GM13976 (cell line): ENCODE results near the gene CTU2.

Experiments used
- DNase-seq: peaks from one replicate; pipeline ENCODE4 v3.0.0; 2012; ENCODE audit warnings: low spot score
- in situ Hi-C: fragments of 300-500 bp; cut with MboI; formaldehyde crosslinking; loops from one replicate; pipeline ENCODE4 v1.12.0; 2022; ENCODE audit warnings: low sequenced_read_pairs, mixed read lengths, inconsistent platforms; ENCODE audit not compliant: unreplicated experiment
- TF ChIP-seq, protein P1 (sequence below): IDR thresholded peaks from 2 replicates; pipeline ENCODE4 v1.5.1; 2012; ENCODE audit warnings: borderline replicate concordance, mild to moderate bottlenecking; ENCODE audit not compliant: insufficient read depth; ENCODE audit errors: extremely low read depth, missing control alignments, control extremely low read depth

Gene CTU2

DNA sequence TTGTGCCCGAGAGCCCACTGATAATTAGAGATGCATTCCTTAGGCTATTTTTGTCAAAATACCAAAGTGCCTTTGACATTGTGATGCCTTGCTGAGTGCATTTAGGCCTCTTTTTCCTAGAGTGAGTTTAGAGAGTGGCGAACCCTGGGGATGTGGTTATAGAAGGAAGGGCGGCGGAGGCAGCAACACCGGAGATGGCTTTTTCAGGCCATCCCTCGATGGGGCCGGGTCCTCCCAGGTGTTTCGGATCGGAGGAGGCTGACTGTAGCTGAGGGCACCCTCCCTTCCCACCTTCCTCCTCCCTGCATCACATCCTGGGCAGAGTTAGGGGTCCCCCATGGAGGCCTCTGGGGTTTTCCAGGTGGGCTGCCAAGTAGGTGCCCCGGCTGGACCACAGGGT is 13.4 kb upstream of the CTU2 start:
- no peak for DNase-seq
- TF ChIP-seq, protein P1, sequence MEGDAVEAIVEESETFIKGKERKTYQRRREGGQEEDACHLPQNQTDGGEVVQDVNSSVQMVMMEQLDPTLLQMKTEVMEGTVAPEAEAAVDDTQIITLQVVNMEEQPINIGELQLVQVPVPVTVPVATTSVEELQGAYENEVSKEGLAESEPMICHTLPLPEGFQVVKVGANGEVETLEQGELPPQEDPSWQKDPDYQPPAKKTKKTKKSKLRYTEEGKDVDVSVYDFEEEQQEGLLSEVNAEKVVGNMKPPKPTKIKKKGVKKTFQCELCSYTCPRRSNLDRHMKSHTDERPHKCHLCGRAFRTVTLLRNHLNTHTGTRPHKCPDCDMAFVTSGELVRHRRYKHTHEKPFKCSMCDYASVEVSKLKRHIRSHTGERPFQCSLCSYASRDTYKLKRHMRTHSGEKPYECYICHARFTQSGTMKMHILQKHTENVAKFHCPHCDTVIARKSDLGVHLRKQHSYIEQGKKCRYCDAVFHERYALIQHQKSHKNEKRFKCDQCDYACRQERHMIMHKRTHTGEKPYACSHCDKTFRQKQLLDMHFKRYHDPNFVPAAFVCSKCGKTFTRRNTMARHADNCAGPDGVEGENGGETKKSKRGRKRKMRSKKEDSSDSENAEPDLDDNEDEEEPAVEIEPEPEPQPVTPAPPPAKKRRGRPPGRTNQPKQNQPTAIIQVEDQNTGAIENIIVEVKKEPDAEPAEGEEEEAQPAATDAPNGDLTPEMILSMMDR: no peak
- in situ Hi-C loops: no loop called here

GRCh38 chr16:88693420-88694177 is 12.7 kb upstream of the CTU2 start:
- TF ChIP-seq, protein P1: no peak
- in situ Hi-C loops: no loop called here
- no peak for DNase-seq

- in situ Hi-C loops: no loop called here
- no peak for DNase-seq
- TF ChIP-seq, protein P1: no peak
Observed at GRCh38 chr16:88694221-88695087, 11.8 kb upstream of the CTU2 start.

GRCh38 chr16:88695218-88695617 is 11.1 kb upstream of the CTU2 start:
- DNase-seq: no peak
- in situ Hi-C loops: no loop called here
- TF ChIP-seq, protein P1: no peak

- TF ChIP-seq, protein P1: no peak
- no peak for DNase-seq
- in situ Hi-C loops: no loop called here
Observed at GRCh38 chr16:88695753-88696152, 10.6 kb upstream of the CTU2 start.

DNA sequence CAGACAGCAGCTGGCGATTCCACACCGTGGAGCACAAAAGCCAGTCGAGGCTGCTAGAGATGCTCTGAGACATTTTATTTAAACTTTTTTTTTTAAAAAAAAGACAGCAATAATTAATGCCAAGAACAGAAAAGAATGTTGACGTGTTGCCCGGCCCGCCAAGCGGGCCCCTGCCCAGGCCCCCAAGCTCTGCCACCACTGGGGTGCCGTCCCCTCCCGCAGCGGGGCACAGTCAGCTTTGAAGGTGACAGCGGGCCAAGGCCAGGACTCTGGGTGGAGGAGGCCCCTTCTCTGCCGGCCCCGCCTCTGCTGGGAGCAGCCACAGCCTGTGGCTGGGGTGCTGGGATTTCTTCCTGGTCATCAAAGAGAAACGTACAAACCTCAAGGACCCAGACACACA is 9.9 kb upstream of the CTU2 start:
- TF ChIP-seq, protein P1: no peak
- no peak for DNase-seq
- in situ Hi-C loops: no loop called here
